GM18526 (cell line): ENCODE data around the gene GLCE.

Source experiments
- POLR2A ChIP-seq: IDR thresholded peaks from 3 replicates; pipeline ENCODE4 v1.6.1; 2011; ENCODE audit not compliant: insufficient read length; ENCODE audit errors: extremely low read depth

The GLCE gene

GRCh38 chr15:69320977-69321554 is 160.6 kb downstream of the GLCE start:
- TF ChIP-seq POLR2A: no peak
